OCI-LY3 (cell line): Measurements from ENCODE around the gene MLPH.

ENCODE experiments used
- H2AFZ ChIP-seq: fragments of 200-600, 300-600 bp; shearing (Covaris generic); 2 replicates; pipeline ENCODE4 v1.6.0; 2014; ENCODE audit warnings: antibody characterized with exemption, low read depth, low read length
- H3K27ac ChIP-seq: fragments of 200-600, 300-600 bp; sonication (generic); 2 replicates; pipeline ENCODE4 v1.5.1; 2014; ENCODE audit warnings: mild to moderate bottlenecking, low read length, moderate library complexity, mixed read lengths
- H3K27me3 ChIP-seq: fragments of 200-600, 300-600 bp; sonication (generic); 2 replicates; pipeline ENCODE4 v1.6.1; 2014; ENCODE audit warnings: low read depth, low read length, mixed read lengths
- H3K36me3 ChIP-seq: fragments of 200-600, 300-600 bp; sonication (generic); replicated peaks from 2 replicates; pipeline ENCODE3; 2014; ENCODE audit warnings: low read depth, low read length, mixed read lengths
- H3K4me1 ChIP-seq: fragments of 300-600, 200-600 bp; sonication (generic); 2 replicates; pipeline ENCODE4 v1.6.1; 2014; ENCODE audit warnings: low read length, mixed read lengths
- H3K4me2 ChIP-seq: fragments of 200-600, 300-600 bp; sonication (generic); 2 replicates; pipeline ENCODE4 v1.6.1; 2014; ENCODE audit warnings: low read length, mixed read lengths
- H3K4me3 ChIP-seq: fragments of 300-600, 200-600 bp; sonication (generic); 2 replicates; pipeline ENCODE4 v1.5.1; 2014; ENCODE audit warnings: antibody characterized with exemption, mild to moderate bottlenecking, low read length, moderate library complexity
- H3K79me2 ChIP-seq: fragments of 300-600, 200-600 bp; shearing (Covaris generic); 2 replicates; pipeline ENCODE4 v1.6.1; 2014; ENCODE audit warnings: mild to moderate bottlenecking, low read length, mixed read lengths
- H3K9ac ChIP-seq: fragments of 300-600, 200-600 bp; shearing (Covaris generic); 2 replicates; pipeline ENCODE4 v1.6.0; 2014; ENCODE audit warnings: mild to moderate bottlenecking, low read length, moderate library complexity
- H3K9me3 ChIP-seq: fragments of 200-600, 300-600 bp; shearing (Covaris generic); 2 replicates; pipeline ENCODE4 v1.6.1; 2014; ENCODE audit warnings: low read length, mixed read lengths; ENCODE audit not compliant: insufficient read depth
- H4K20me1 ChIP-seq: fragments of 200-600, 300-600 bp; sonication (generic); 2 replicates; pipeline ENCODE4 v1.6.1; 2016; ENCODE audit warnings: low read length, mixed read lengths; ENCODE audit not compliant: insufficient read depth
- EZH2phosphoT487 ChIP-seq: fragments of 200-600 bp; shearing (Covaris generic); IDR thresholded peaks from 2 replicates; pipeline ENCODE4 v1.6.1; 2018; ENCODE audit warnings: antibody characterized with exemption, mixed run types, low read depth
- TF ChIP-seq, protein P1 (sequence below): fragments of 200-600, 300-600 bp; sonication (generic); IDR thresholded peaks from 2 replicates; pipeline ENCODE4 v1.5.1; 2014; ENCODE audit warnings: antibody characterized with exemption, low read length, low read depth

The MLPH gene

DNA sequence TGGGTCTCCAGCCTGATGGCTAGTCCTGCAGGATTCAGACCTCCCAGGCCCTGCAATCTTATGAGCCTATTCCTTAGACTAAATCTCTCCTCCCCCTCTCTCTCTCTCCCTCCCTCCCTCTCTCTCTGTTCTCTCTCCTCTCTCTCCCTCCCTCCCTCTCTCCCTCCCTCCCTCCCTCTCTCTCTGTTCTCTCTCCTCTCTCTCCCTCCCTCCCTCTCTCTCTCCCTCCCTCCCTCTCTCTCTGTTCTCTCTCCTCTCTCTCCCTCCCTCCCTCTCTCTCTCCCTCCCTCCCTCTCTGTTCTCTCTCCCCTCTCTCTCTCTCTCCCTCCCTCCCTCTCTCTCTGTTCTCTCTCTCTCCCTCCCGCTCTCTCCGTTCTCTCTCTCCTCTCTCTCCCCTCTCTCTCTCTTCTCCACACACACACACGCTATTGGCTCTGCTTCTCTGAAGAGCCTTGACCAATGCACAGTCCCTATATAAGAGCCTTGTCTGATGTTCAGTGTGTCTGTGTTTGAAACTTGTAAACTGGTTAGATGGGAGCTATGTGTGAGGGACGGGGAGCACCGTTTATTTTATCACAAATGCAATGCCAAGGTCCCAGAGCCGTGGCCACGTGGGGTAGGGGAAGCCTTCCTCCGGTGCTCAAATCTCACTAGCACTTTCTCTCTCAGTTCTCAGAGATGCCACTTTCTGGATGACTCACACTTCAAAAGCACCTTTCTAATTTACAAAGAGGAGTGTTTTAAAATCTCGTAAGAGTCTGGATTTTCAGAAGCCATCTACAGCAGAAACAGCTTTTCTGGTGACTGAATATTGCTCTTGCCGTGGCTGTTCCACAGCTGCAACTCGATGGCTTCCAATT, 70.0 kb downstream of the MLPH start:
- Histone ChIP-seq H3K79me2 (no peaks in the 10 kb centered on the region), H3K4me2 (peak overlapping the region; percentile 83), H3K4me3 (peak overlapping the region; percentile 63), H2AFZ (peak overlapping the region; percentile 87; the same call in 1 of the 2 replicates), H4K20me1 (no peaks in the 10 kb centered on the region), H3K9me3 (0 out of 2 replicates have a peak, but pooled peaks cover 9% of the 10 kb centered on the region), H3K9ac (peak overlapping the region; percentile 72), H3K27me3 (no peaks in the 10 kb centered on the region), H3K36me3 (no peaks in the 10 kb centered on the region), H3K27ac (peak overlapping the region; percentile 98), H3K4me1 (peaks cover 31% of the 10 kb centered on the region)
- no peak for TF ChIP-seq EZH2phosphoT487
- TF ChIP-seq, protein P1, sequence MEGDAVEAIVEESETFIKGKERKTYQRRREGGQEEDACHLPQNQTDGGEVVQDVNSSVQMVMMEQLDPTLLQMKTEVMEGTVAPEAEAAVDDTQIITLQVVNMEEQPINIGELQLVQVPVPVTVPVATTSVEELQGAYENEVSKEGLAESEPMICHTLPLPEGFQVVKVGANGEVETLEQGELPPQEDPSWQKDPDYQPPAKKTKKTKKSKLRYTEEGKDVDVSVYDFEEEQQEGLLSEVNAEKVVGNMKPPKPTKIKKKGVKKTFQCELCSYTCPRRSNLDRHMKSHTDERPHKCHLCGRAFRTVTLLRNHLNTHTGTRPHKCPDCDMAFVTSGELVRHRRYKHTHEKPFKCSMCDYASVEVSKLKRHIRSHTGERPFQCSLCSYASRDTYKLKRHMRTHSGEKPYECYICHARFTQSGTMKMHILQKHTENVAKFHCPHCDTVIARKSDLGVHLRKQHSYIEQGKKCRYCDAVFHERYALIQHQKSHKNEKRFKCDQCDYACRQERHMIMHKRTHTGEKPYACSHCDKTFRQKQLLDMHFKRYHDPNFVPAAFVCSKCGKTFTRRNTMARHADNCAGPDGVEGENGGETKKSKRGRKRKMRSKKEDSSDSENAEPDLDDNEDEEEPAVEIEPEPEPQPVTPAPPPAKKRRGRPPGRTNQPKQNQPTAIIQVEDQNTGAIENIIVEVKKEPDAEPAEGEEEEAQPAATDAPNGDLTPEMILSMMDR, result no peak

DNA sequence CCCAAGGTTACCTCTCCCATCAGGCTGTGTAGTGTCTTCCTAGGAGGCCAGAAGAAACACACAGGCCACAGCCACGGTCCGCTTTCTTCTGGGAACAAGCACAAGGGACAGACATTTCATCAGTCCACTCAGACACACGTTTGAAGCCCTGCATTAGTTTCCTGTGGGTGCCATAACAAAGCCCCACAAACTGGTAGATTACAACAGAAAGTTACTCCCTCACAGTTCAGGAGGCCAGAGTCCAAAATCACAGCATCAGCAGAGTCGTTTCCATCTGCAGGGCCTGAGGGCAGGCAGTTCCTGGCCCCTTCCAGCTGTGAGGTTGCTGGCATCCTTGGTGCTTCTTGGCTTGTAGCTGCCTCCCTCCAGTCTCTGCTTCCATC, 70.6 kb downstream of the MLPH start:
- H3K79me2 ChIP-seq, result no peaks in the 10 kb centered on the region
- no peaks in the 10 kb centered on the region for H3K36me3 ChIP-seq
- peak overlapping the region; percentile 54 for H3K4me3 ChIP-seq
- H3K4me2 ChIP-seq, result peak overlapping the region; percentile 83
- 0 out of 2 replicates have a peak, but pooled peaks cover 9% of the 10 kb centered on the region for H3K9me3 ChIP-seq
- TF ChIP-seq, protein P1, result no peak
- no peak for TF ChIP-seq EZH2phosphoT487
- peak overlapping the region; percentile 98 for H3K27ac ChIP-seq
- peak overlapping the region; percentile 72 for H3K9ac ChIP-seq
- H3K4me1 ChIP-seq, result peaks cover 31% of the 10 kb centered on the region
- 0 out of 2 replicates have a peak overlapping the region, but pooled peaks have one; percentile 41 for H2AFZ ChIP-seq
- H4K20me1 ChIP-seq, result no peaks in the 10 kb centered on the region
- H3K27me3 ChIP-seq, result no peaks in the 10 kb centered on the region

DNA sequence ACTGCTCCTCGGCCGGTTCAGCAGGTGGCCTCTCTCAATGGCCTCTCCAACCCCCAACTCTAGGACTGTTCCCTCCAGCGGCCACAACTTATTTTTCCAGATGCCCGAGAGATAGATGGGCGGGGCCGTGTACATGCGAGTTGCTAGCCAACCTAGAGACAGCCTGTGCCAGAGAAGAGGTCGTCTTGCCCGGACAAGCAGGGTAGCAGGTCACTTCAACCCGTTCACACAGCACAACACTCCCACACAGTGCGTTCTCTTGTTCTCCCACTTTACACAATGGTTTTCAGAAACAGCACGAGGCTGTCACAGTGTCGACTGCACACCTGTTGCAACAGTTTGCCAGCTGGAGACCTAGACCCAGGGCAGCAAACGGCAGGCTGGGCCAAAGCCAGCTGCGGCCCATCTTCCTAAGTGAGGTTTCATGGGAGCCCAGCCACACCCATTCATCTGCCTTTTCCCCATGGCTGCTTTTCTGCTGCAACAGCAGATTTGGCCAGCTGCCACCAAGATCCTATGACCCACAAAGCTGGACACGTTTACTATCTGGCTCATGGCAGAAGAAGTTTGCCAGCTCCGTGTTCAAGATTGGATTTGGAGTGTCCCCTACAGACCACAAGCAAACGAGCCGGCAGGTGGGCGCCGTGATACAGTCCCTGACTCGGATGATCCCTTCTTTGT, 72.0 kb downstream of the MLPH start:
- H3K27me3 ChIP-seq, result no peaks in the 10 kb centered on the region
- no peak for TF ChIP-seq EZH2phosphoT487
- TF ChIP-seq, protein P1, result no peak

DNA sequence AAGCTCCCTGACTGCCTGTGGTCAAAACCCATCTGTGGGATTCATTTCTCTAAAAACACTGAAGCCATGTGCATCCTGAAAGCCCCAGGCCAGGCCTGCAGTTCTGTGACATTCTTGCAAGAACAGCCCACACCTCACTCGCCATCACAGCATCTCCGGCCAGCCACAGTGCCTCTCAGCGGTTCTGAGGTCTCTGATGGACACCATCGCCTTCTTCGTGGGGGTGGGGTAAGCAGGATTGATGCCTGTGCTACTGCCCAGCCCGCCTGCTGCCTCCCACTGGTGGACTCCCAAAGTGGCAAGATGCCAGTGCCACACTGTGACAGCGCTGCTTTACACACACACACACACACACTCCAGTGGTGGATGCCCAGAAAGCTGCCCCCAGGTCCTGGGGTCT, 74.2 kb downstream of the MLPH start:
- Histone ChIP-seq H3K9ac (no peak overlapping the region), H3K4me1 (peaks cover 29% of the 10 kb centered on the region), H3K4me2 (no peak overlapping the region), H4K20me1 (no peaks in the 10 kb centered on the region), H3K79me2 (no peaks in the 10 kb centered on the region), H2AFZ (no peak overlapping the region), H3K4me3 (no peak overlapping the region), H3K27me3 (no peaks in the 10 kb centered on the region), H3K9me3 (0 out of 2 replicates have a peak, but pooled peaks cover under 1% of the 10 kb centered on the region), H3K27ac (no peak overlapping the region), H3K36me3 (no peaks in the 10 kb centered on the region)
- TF ChIP-seq, protein P1, result no peak
- TF ChIP-seq EZH2phosphoT487, result no peak

More for the DNA sequence above, 72.0 kb downstream of the MLPH start:
- no peaks in the 10 kb centered on the region for H4K20me1 ChIP-seq
- H3K36me3 ChIP-seq, result no peaks in the 10 kb centered on the region
- H2AFZ ChIP-seq, result no peak overlapping the region
- no peak overlapping the region for H3K27ac ChIP-seq
- peaks cover 31% of the 10 kb centered on the region for H3K4me1 ChIP-seq
- no peak overlapping the region for H3K9ac ChIP-seq
- 0 out of 2 replicates have a peak, but pooled peaks cover 9% of the 10 kb centered on the region for H3K9me3 ChIP-seq
- H3K4me2 ChIP-seq, result no peak overlapping the region
- H3K79me2 ChIP-seq, result no peaks in the 10 kb centered on the region
- no peak overlapping the region for H3K4me3 ChIP-seq
